Trophoblast cell (in vitro differentiated cells and primary cell): ENCODE results near the gene SLC25A23.
A peak's percentile ranks its signal among the peaks of the same experiment; 100 is the strongest.

Experiments used
- DNase-seq, 2 donors: peaks; one replicate each; pipeline ENCODE4 v3.0.0-alpha.2; 2016
- H2AFZ ChIP-seq: 2 replicates; pipeline ENCODE4 v1.6.1; 2013; ENCODE audit warnings: low read length, moderate library complexity, mild to moderate bottlenecking; ENCODE audit not compliant: insufficient read depth, poor library complexity
- H2AK5ac ChIP-seq: 2 replicates; pipeline ENCODE4 v1.6.1; 2013; ENCODE audit warnings: mild to moderate bottlenecking, low read length
- H2BK120ac ChIP-seq: 2 replicates; pipeline ENCODE4 v1.6.1; 2013; ENCODE audit warnings: low read length, mild to moderate bottlenecking, moderate library complexity; ENCODE audit not compliant: insufficient read depth, poor library complexity
- H2BK12ac ChIP-seq: 2 replicates; pipeline ENCODE4 v1.6.1; 2013; ENCODE audit warnings: mild to moderate bottlenecking, low read length, moderate library complexity
- H2BK5ac ChIP-seq: 2 replicates; pipeline ENCODE4 v1.6.1; 2013; ENCODE audit warnings: low read length, low read depth, moderate library complexity, mild to moderate bottlenecking; ENCODE audit not compliant: poor library complexity
- H3K14ac ChIP-seq: 2 replicates; pipeline ENCODE4 v1.6.1; 2013; ENCODE audit warnings: mild to moderate bottlenecking, low read length
- H3K18ac ChIP-seq: 2 replicates; pipeline ENCODE4 v1.6.1; 2013; ENCODE audit warnings: mild to moderate bottlenecking, low read length
- H3K23ac ChIP-seq: 2 replicates; pipeline ENCODE4 v1.6.1; 2013; ENCODE audit warnings: low read length
- H3K27ac ChIP-seq: 2 replicates; pipeline ENCODE4 v1.5.1; 2013; ENCODE audit warnings: low read depth, mild to moderate bottlenecking, inconsistent platforms, low read length, moderate library complexity
- H3K27me3 ChIP-seq: 2 replicates; pipeline ENCODE4 v1.6.1; 2013; ENCODE audit warnings: inconsistent platforms, mild to moderate bottlenecking, low read length, moderate library complexity; ENCODE audit not compliant: insufficient read depth
- H3K36me3 ChIP-seq, 2 experiments: 1 replicate in 1 of 2; 2 replicates in 1 of 2; pipeline ENCODE4 v1.6.1; 2013; ENCODE audit warnings: low read length in 2 of 2, mild to moderate bottlenecking in 2 of 2, moderate library complexity in 1 of 2; ENCODE audit not compliant: insufficient read depth in 2 of 2, control insufficient read depth in 1 of 2
- H3K4ac ChIP-seq: 2 replicates; pipeline ENCODE4 v1.6.1; 2013; ENCODE audit warnings: low read depth, mild to moderate bottlenecking, low read length, moderate library complexity
- H3K4me1 ChIP-seq, 2 experiments: 1 replicate in 1 of 2; 2 replicates in 1 of 2; pipeline ENCODE4 v1.6.1; 2013; ENCODE audit warnings: low read length in 2 of 2, mild to moderate bottlenecking in 2 of 2, moderate library complexity in 1 of 2; ENCODE audit not compliant: insufficient read depth in 2 of 2, control insufficient read depth in 1 of 2
- H3K4me2 ChIP-seq: 2 replicates; pipeline ENCODE4 v1.6.1; 2013; ENCODE audit warnings: inconsistent platforms, mild to moderate bottlenecking, low read length, moderate library complexity
- H3K4me3 ChIP-seq: 2 replicates; pipeline ENCODE4 v1.5.1; 2013; ENCODE audit warnings: mild to moderate bottlenecking, low read depth, low read length, inconsistent platforms
- H3K79me1 ChIP-seq: one replicate; pipeline ENCODE4 v1.6.1; 2013; ENCODE audit warnings: low read length
- H3K79me2 ChIP-seq: 2 replicates; pipeline ENCODE4 v1.6.1; 2013; ENCODE audit warnings: low read length, mild to moderate bottlenecking; ENCODE audit not compliant: control insufficient read depth, insufficient read depth, poor library complexity
- H3K9ac ChIP-seq: 2 replicates; pipeline ENCODE4 v1.6.1; 2013; ENCODE audit warnings: mild to moderate bottlenecking, low read length
- H3K9me3 ChIP-seq: 2 replicates; pipeline ENCODE4 v1.6.1; 2013; ENCODE audit warnings: low read depth, mild to moderate bottlenecking, control low read depth, inconsistent platforms, low read length; ENCODE audit not compliant: insufficient read depth
- H4K12ac ChIP-seq: 2 replicates; pipeline ENCODE4 v1.6.1; 2013; ENCODE audit warnings: low read depth, mild to moderate bottlenecking, low read length, moderate library complexity
- H4K8ac ChIP-seq: 2 replicates; pipeline ENCODE4 v1.6.1; 2013; ENCODE audit warnings: low read depth, mild to moderate bottlenecking, low read length, moderate library complexity
- H4K91ac ChIP-seq: one replicate; pipeline ENCODE4 v1.6.1; 2013; ENCODE audit warnings: low read depth, mild to moderate bottlenecking, low read length, moderate library complexity
- WGBS: extraction: QIAGEN DNeasy Blood & Tissue Kit; methylation state at CpG from one replicate; pipeline ENCODE4 v1.1.7; 2013; ENCODE audit warnings: missing lambda C conversion rate; ENCODE audit not compliant: insufficient read length, insufficient coverage; ENCODE audit errors: extremely low coverage; 5-methylcytosine and 5-hydroxymethylcytosine counted together

Gene SLC25A23

GRCh38 chr19:6424939-6425731 is 34.5 kb downstream of the SLC25A23 start:
- peaks cover 6 to 10% of the 10 kb centered on the region in 2 experiments for H3K4me1 ChIP-seq
- H3K9ac ChIP-seq = no peak overlapping the region
- no peak overlapping the region for H2BK12ac ChIP-seq
- H3K79me2 ChIP-seq = peaks cover 35% of the 10 kb centered on the region
- H3K9me3 ChIP-seq = peaks cover 10% of the 10 kb centered on the region
- no peak overlapping the region for H2BK5ac ChIP-seq
- no CpG with 5 or more reads among the region's 43 CpGs for WGBS
- H3K14ac ChIP-seq = peak overlapping the region; percentile 40
- no peak overlapping the region for H3K4ac ChIP-seq
- no peaks in the 10 kb centered on the region for H3K27me3 ChIP-seq
- H4K8ac ChIP-seq = peak overlapping the region; percentile 94
- peak overlapping the region; percentile 43 for H3K4me2 ChIP-seq
- H2AFZ ChIP-seq = peak overlapping the region; percentile 38
- no peak overlapping the region for H2AK5ac ChIP-seq
- H4K12ac ChIP-seq = peak overlapping the region; percentile 88
- no peak overlapping the region for H3K23ac ChIP-seq
- peak overlapping the region; percentile 17 for H2BK120ac ChIP-seq
- peak overlapping the region; percentile 49 for H4K91ac ChIP-seq
- H3K18ac ChIP-seq = peak overlapping the region; percentile 23
- peaks cover 8% of the 10 kb centered on the region for H3K79me1 ChIP-seq
- H3K36me3 ChIP-seq = peaks cover 24 to 27% of the 10 kb centered on the region in 2 experiments
- no peak overlapping the region for H3K4me3 ChIP-seq
- DNase-seq = peak; percentile 100
- H3K27ac ChIP-seq = no peak overlapping the region

GRCh38 chr19:6424195-6424938 is 35.2 kb downstream of the SLC25A23 start, which contains the start of gene KHSRP:
KHSRP (minus strand) TSS chr19:6424811; CDS start chr19:6424701, 110 bp downstream.
- no peak within 1 kb of the TSS for H3K23ac ChIP-seq
- H2BK12ac ChIP-seq = peak within 1 kb of the TSS; percentile 1
- peak within 1 kb of the TSS; percentile 88 for H4K12ac ChIP-seq
- H4K8ac ChIP-seq = peak within 1 kb of the TSS; percentile 94
- H3K4me2 ChIP-seq = peak within 1 kb of the TSS; percentile 97
- H2BK5ac ChIP-seq = peak within 1 kb of the TSS; percentile 80
- peak within 1 kb of the TSS; percentile 82 for H3K9ac ChIP-seq
- peak within 1 kb of the TSS; percentile 66 for H3K27ac ChIP-seq
- H3K18ac ChIP-seq = peak within 1 kb of the TSS; percentile 40
- no peaks in the 10 kb centered on the region for H3K27me3 ChIP-seq
- H3K4ac ChIP-seq = peak within 1 kb of the TSS; percentile 97
- H3K14ac ChIP-seq = peak within 1 kb of the TSS; percentile 76
- H2AFZ ChIP-seq = peak within 1 kb of the TSS; percentile 38
- H3K9me3 ChIP-seq = peaks cover 10% of the 10 kb centered on the region
- no peak for DNase-seq
- peaks cover 35% of the 10 kb centered on the region for H3K79me2 ChIP-seq
- peaks cover 8% of the 10 kb centered on the region for H3K79me1 ChIP-seq
- H2BK120ac ChIP-seq = peak within 1 kb of the TSS; percentile 53
- no CpG with 5 or more reads among the region's 114 CpGs for WGBS
- H3K36me3 ChIP-seq = peaks cover 31 to 34% of the 10 kb centered on the region in 2 experiments
- H3K4me3 ChIP-seq = peak within 1 kb of the TSS; percentile 88
- peak within 1 kb of the TSS; percentile 83 for H4K91ac ChIP-seq
- peaks cover 6 to 10% of the 10 kb centered on the region in 2 experiments for H3K4me1 ChIP-seq
- peak within 1 kb of the TSS; percentile 80 for H2AK5ac ChIP-seq

- Histone ChIP-seq H3K36me3 (peaks cover 39 to 42% of the 10 kb centered on the region in 2 experiments), H3K18ac (peak overlapping the region; percentile 40), H3K4me3 (peak overlapping the region; percentile 88), H2BK12ac (no peak overlapping the region), H2AK5ac (peak overlapping the region; percentile 80), H3K14ac (peak overlapping the region; percentile 59), H3K27ac (peak overlapping the region; percentile 66), H3K79me2 (peaks cover 35% of the 10 kb centered on the region), H3K23ac (no peak overlapping the region), H4K8ac (peak overlapping the region; percentile 59), H2AFZ (peak overlapping the region; percentile 30), H4K91ac (peak overlapping the region; percentile 83), H2BK5ac (peak overlapping the region; percentile 80), H3K27me3 (no peaks in the 10 kb centered on the region), H3K79me1 (peaks cover 8% of the 10 kb centered on the region), H2BK120ac (peak overlapping the region; percentile 53), H3K9me3 (peaks cover 10% of the 10 kb centered on the region), H3K9ac (peak overlapping the region; percentile 82), H3K4me2 (peak overlapping the region; percentile 97), H3K4me1 (peaks cover 6 to 10% of the 10 kb centered on the region in 2 experiments), H3K4ac (peak overlapping the region; percentile 97), H4K12ac (peak overlapping the region; percentile 31)
- WGBS = no CpG with 5 or more reads among the region's 20 CpGs
- peak; percentile 56 to 65 for DNase-seq
Measured at GRCh38 chr19:6423499-6424194, 35.9 kb downstream of the SLC25A23 start.
